ENCODE results near the gene ATRN. TPM values are rescaled to one million over a fixed set of nuclear protein-coding genes. Genes with fewer than 3 reads are reported as not detected.
"Not testable (repeated sequence)": the region's sequence is repeated elsewhere in the genome, so short reads cannot be mapped to it uniquely, and the experiment has no call there.

Gene ATRN
- total RNA-seq, 1 donor from 2014 or later = 23.6 TPM

DNA sequence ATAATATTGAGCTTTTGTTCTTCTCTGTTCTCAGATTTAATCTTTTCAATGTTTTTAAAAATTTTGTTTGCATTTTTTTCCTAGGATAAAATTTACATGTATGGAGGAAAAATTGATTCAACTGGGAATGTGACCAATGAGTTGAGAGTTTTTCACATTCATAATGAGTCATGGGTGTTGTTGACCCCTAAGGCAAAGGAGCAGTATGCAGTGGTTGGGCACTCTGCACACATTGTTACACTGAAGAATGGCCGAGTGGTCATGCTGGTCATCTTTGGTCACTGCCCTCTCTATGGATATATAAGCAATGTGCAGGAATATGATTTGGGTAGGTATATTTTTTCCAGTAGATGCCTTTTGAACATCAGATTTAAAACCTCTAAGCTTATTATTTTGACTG, 89.8 kb downstream of the ATRN start:
- no peak for DNase-seq (ENCODE audit: low spot score)

DNA sequence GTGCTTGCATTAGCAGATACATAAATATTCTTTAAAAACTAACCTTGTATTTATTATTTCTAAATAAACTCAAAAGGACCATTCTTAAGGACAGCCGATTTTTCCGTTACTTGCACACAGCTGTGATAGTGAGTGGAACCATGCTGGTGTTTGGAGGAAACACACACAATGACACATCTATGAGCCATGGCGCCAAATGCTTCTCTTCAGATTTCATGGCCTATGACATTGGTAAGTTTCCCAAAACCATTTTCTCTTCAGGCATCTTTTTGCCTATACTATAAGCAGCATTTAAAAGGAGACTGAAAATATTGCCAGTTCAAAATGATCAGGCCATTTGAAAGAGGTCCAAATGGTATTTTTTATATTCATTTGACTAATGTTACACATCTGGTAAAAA, 92.3 kb downstream of the ATRN start:
- DNase-seq (ENCODE audit: low spot score) = no peak

DNA sequence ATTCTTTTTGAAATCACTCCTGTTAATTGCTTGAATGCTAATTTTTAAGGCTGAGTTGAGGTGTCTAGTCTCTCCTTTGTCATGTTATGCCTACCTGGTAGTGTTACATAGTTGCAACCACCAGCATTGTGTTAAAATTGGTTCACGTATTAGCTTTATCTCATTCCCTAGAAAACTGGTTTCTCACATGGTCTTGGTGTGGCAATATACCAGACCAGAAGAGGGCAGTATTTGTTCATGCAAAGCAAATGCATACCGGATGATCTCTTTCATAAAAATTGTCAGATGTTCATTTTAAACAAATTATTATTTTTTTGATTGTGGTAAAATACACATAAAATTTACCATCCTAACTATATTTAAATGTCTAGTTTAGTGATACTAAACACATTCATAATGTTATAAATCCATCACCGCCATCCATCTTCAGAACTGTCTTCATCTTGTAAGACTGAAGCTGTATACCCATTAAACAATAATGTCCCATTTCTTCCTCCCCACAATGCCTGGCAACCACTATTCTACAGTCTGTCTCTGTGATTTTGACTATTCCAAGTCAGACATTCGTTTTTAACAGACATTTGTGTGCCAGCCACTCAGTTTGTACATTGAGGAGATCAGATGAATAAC, 92.8 kb downstream of the ATRN start:
- DNase-seq (ENCODE audit: low spot score) = peak; percentile 18

DNA sequence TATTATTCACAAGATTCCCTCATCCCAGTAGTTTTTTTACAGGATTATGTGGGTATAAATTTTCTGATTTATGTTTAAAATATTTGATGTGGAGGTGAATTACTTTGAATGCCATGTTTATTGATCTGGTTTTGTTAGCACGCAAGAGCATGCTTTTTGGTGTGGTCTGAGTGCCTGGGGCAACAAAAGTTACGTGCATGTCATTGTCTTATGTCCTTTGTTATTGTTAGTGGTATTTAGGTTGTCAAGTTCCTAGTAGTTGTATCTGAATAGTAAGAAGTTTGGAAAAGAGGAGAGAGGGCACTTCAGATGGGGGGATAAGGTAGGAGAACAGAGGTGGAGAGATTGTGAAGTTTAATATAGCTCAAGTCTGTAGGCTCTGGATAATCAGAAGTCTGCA, 95.0 kb downstream of the ATRN start:
- DNase-seq (ENCODE audit: low spot score) = no peak

DNA sequence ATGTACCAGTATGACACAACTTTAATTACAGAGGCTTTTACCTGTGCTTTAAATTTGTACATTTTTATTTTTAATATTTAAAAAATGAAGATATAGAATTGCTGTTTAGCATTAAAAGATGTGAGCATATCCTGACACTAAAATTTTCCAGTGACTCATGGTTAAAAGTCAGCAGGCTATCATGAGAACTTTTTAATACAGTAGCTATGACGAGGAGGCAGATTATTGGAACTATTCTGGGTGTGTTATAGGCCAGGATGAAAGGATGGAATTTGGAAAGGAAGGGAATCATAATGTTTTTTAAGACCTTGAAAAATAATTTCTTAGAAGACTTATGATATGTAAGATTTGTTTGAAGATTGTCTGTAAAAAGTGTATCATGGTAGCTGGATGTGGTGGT, 101.3 kb downstream of the ATRN start:
- DNase-seq (ENCODE audit: low spot score) = peak; percentile 15

DNA sequence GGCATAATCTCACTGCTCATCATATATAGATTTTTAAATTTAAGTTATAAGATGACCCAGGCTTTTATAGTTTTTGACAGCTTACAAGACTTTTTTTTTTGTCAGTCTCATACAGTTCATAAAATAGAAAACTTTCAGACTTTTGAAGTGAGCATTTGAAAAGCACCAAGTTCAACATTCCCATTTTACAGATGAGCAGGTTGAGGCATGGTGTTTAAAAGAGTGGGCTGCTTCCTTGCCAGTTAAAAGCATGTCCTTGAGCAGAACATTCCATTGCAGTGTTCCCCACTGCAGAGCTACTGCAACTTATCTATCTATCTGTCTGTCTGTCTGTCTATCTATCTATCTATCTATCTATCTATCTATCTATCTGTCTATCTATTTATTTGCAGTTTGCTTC, 105.5 kb downstream of the ATRN start:
- no peak for DNase-seq (ENCODE audit: low spot score)

DNA sequence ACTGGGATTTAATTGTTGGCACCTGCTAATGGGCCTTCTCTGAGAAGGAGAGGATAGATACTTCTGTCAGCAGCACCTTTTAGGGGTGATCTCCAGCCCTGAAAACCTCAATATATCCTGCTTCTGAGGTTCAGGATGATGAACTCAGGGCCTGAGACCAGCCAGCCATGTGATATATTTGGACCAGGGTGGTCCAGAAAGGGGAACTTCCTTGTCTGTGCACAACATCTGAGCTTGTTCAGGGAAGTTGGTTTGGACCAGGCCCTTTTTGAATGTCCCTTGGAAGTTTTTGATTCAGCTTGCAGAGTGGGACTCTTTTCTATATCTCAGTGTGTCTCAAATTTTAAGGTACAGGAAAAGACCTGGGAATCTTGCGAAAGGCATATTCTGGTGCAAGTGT, 106.5 kb downstream of the ATRN start:
- no peak for DNase-seq (ENCODE audit: low spot score)

DNA sequence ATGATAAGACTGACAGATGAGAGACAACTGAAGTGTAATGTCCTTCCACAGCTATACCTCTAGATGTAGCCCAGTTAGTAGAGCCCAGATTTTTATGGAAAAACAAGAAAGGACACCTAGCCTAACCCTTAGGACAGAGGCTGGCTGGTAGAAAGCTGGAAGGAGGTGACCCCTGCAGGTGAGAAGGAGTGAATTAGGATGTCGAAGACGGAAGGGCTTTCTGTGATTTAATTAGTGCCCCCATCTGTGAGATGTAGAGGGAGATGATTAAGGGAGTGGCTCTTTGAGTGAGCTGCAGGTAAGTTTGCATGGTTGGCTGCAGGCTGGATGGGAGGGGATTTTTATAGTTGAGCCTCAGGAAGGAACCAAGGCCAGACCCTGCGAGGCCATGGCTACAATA, 109.6 kb downstream of the ATRN start:
- no peak for DNase-seq (ENCODE audit: low spot score)

DNA sequence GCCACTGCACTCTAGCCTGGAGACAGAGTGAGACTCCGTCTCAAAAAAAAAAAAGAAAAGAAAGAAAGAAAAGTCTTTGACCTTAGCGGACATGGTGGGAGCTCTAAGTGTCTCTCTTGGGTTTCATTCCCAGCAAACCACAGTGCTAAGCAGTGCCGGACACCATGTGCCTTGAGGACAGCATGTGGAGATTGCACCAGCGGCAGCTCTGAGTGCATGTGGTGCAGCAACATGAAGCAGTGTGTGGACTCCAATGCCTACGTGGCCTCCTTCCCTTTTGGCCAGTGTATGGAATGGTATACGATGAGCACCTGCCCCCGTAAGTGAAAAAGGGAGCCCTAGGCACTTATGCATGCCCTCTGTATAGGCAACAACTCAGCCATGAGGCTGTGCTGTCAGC, 112.9 kb downstream of the ATRN start:
- DNase-seq (ENCODE audit: low spot score) = no peak

DNA sequence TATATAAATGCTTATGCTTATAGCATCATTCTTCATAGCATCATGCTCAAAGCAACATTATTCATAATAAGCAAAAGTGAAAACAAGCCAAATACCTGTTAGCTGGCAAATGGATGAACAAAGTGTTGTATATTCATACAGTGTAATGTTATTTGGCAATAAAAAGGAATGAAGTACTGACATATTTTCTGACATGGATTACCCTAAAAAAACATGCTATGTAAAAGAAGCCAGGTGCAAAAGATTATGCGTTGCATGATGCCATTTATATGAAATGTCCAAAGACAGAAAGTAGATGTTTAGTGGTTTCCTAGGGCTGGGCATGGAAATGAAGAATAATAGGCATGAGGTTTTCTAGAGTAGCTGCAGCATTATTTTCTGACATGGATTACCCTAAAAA, 115.3 kb downstream of the ATRN start:
- DNase-seq (ENCODE audit: low spot score) = no peak

DNA sequence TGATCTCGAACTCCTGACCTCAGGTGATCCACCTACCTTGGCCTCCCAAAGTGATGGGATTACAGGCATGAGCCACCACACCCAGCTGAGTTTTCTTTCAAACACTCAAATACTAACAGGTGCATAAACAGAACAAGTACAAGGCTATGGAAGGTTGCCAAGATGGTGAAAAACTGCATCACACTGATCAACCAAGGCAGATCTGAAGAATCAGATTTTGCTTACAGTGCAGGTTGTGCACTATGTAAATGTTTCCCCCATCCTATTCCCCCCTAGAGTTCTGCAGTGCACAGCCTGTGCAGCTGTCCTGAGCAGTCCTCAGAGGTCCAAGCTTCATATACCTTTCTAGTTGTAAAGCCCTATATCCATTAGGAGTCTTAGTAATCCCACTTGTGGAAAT, 119.3 kb downstream of the ATRN start:
- no peak for DNase-seq (ENCODE audit: low spot score)

DNA sequence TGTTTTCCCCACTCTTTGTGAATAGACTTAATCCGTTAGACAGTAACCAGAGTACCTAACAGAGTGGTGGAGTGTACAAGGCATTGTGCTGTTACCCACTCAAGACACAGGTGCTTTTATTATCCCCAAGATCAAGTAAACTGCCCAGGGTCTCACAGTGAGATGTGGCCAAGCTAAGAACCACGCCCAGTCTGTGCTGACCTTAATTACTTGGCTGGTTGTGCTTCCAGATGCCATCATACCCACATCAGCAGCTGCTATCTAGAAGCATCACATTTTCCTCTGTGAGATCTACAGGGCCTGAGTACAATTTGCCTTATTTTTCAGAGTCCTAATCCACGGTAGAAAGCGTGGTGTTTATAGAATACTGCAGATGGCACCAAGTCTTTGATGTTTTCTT, 122.1 kb downstream of the ATRN start:
- DNase-seq (ENCODE audit: low spot score) = no peak

DNA sequence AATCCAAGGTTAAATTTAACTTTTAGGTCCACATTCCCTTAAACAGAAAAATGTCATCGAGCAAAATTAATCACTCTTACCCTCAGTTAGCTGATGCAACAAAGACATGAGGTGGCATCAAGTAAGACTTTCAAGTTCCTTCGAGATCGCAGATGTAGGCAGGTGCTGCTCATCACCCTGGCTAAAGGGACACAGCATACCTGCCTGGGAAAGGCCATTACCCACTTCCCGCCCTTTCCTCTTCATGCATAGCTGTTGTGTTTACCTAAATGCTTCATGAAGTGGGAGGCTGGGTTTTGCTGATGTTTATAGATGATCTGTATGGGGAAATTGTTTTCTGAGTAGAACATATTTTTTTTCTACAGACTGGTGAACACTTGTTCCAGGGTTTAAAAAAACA, 124.7 kb downstream of the ATRN start:
- no peak for DNase-seq (ENCODE audit: low spot score)

DNA sequence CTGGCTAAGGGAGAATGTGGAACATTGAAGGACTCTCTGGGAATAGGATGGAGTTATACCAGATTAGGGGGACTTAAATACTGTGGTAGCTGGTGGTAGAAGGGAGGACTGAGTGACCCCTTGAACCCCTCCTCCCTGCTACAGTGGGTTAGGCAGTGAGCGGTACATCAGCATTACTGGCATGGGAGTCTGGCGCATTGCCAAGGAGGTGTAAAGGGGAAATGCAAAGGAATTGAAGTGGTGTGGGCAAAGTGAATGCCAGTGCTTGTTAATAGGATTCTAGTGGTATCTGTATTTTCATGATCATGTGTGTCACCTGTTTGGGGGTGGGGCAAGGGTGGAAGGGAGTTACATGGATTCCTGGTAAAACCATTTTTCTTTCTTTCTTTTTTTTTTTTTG, 132.3 kb downstream of the ATRN start:
- no peak for DNase-seq (ENCODE audit: low spot score)

DNA sequence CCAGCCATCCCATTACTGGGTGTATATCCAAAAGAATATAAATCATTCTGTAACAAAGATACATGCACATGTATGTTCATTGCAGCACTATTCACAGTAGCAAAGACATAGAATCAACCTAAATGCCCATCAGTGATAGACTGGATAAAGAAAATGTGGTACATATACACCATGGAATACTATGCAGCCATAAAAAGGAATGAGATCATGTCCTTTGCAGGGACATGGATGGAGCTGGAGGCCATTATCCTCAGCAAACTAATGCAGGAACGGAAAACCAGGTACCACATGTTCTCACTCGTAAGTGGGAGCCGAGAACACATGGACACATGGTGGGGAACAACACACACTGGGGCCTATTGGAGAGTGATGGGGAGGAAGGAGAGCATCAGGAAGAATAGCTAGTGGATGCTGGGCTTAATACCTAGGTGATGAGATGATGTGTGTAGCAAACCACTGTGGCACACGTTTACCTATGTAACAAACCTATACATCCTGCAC, 134.6 kb downstream of the ATRN start:
- not testable (repeated sequence) for DNase-seq (ENCODE audit: low spot score)

DNA sequence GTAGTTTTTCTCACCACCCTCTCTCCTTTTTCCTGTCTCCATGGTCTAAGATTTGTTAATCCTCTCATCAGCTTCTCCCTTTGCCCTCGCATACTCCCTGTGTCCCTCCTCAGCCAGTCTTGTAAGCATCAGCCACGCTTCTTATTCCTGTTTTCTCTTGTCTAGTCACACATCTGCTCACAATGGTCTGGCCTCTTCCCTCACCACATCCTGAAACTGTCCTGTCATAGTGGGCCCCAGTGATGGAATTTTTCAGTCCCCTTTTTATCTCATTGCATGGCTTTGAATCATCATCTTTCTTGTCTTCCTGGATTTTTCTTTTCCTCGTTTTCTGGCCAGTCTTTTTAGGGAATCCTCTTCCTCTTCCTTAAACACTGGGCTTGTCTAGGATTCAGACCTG, 135.2 kb downstream of the ATRN start:
- no peak for DNase-seq (ENCODE audit: low spot score)

DNA sequence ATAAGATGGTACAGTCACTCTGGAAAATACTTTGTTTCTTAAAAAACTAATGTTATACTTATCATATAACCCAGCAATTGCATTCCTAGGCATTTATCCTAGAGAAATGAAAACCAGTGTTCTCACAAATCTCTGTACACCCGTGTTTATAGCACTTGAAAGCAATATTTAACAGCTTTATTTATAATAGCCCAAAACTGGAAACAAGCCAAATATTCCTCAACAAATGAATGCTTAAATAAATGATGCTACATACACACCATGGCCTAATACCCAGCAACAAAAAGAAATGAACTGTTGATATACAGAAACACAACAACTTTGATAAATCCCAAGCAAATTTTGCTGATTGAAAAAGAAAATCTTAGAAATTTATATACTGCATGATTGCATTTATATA, 141.1 kb downstream of the ATRN start:
- DNase-seq (ENCODE audit: low spot score) = no peak

DNA sequence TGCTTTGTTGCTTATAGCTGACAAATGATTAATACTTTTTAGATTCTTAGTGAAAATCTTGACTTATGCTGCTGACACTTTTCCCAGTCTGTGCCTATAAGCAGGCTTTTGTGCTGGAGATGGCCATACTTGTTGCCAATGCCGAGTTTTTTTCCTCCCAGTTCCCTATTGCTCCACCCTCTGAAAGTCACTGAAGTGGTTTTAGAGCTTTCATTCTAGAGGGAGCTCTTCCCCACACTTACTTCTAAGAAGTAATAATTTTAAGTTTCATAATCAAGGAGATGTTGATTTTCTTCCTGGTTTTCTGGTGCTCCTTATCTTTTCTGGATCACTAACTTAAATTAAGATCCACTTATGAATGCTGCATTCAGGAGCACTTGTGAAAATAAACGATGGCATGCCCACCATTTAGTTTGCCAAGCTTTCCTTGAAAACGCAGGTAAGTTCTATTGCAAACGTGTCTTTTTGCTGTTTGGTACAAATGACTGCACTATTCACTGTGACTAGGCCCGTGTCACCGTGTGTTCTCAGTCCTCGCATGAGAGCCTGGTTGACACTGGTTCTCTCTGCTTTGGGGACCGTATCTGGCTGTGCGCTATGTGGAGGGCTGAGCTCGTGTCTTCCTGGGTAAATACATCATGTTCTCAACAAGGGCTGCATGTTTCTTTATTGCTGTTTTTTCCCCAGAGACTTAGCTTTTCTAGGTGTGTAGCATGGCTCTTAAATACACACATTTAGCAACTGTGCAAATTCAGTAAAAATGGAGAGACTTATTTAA, 142.2 kb downstream of the ATRN start:
- no peak for DNase-seq (ENCODE audit: low spot score)

DNA sequence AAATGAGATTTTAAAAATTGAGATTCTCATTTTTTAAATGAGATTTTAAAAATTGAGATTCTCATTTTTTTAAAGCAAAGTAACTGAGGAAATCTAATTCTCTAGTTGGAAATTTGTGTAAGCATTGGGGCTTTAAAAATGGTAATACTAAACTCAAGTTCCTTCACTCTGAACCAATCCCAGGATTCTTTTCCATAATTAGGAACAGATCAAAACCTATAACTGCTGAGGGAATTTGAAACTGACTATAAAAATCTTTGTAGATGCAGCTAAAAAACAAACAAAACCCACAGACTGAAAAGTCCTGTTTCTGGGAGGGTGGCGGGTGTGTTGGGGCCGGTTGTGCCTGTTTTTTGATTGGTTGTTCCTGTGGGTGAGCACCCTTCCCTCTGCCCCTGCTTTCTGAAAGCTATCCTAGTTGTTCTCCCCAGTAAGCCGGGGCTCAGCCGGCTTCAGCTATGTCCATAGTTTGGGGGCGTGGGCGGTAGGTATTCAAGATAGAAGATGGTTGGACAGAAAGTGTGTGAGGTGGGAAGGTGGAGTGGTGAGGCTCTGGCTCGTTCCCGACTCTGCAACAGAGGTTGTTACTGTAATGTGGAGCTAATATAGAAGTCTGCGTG, 143.1 kb downstream of the ATRN start:
- DNase-seq (ENCODE audit: low spot score) = no peak

DNA sequence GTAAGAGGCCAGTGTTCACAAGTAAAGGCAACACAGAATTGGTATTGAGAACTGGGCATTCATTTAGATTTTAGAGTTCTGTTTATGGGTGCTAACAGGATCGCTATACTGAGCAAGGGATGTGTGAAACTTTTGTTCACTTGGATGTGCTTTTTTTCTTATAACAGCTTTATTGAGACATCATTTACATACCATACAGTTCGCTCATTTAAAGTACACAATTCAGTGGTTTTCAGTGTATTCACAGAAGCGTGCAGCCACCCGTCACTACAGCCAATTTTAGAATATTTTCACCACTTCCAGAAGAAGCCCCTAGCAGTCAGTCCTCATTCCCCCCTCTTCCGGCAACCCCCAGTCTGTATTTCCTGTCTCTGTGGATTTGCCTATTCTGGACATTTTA, 143.6 kb downstream of the ATRN start:
- no peak for DNase-seq (ENCODE audit: low spot score)

DNA sequence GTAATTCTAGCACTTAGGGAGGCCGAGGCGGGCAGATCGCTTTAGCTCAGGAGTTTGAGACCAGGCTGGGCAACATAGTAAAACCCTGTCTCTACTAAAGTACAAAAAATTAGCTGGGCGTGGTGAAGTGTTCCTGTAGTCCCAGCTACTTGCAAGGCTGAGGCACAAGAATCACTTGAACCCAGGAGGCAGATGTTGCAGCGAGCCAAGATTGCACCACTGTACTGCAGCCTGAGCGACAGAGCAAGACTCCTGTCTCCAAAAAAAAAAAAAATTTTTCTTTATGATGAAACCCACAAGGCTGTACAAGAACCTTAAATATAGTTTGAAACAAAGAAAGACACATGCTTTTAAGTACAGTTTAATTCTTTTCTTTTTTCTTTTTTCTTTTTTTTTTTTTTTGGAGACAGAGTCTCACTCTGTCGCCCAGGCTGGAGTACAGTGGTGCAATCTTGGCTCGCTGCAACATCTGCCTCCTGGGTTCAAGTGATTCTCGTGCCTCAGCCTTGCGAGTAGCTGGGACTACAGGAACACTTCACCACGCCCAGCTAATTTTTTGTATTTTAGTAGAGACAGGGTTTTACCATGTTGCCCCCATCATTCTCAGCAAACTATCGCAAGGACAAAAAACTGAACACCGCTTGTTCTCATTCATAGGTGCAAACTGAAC, 144.5 kb downstream of the ATRN start:
- DNase-seq (ENCODE audit: low spot score) = not testable (repeated sequence)

DNA sequence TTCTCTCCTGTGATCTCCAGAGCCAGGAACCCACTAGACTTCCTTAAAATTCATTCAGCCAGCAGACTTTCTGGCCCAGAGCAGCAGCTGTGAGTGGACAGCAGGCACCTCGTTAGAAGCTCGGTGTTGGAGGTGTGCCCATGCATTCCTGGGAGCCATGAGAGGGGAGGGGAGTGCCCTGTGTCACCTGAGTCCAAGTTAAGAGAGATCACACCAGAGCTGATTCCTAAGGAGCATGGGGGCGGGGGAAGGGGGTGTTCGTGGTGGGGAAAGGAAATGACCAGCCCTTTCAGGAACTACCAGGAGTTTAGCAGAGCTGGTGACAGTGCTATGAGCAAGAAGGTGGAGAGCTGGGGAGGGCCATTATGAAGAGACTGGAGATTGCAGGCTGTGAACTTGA, 145.4 kb downstream of the ATRN start:
- no peak for DNase-seq (ENCODE audit: low spot score)

Data from umbilical cord (tissue), 2 donors.